Measurements from ENCODE around the gene USP37.

USP37 gene

GRCh38 chr2:218500501-218501060 lies 67.6 kb downstream of the USP37 start:
- Histone ChIP-seq H3K18ac (ENCODE audit: low read depth in 1 of 2, low read length in 2 of 2) (no peak overlapping the region), H2AK5ac (ENCODE audit: low read length, severe bottlenecking) (no peak overlapping the region), H3K27ac (ENCODE audit: low read length, poor library complexity, severe bottlenecking) (no peak overlapping the region), H3K9ac (ENCODE audit: low read length) (no peak overlapping the region), H3K79me1 (replicated peaks; ENCODE audit: low read length, poor library complexity, severe bottlenecking) (peaks cover 5% of the 10 kb centered on the region), H2BK5ac (ENCODE audit: low read depth, low read length, poor library complexity, severe bottlenecking) (no peak overlapping the region), H4K91ac (ENCODE audit: low read length) (no peak overlapping the region), H3K4ac (ENCODE audit: low read depth in 1 of 2, low read length in 2 of 2) (no peak overlapping the region), H2BK12ac (ENCODE audit: low read length in 2 of 2) (no peak overlapping the region), H3K23ac (ENCODE audit: low read length in 2 of 2) (no peak overlapping the region), H3K4me3 (ENCODE audit: insufficient read depth in 1 of 2, low read depth in 1 of 2, low read length in 2 of 2) (no peak overlapping the region), H2AFZ (ENCODE audit: low read depth, low read length) (no peak overlapping the region), H2BK120ac (ENCODE audit: low read depth, low read length) (no peak overlapping the region), H3K36me3 (ENCODE audit: control insufficient read depth in 1 of 2, insufficient read depth in 2 of 2, low read depth in 1 of 2, low read length in 2 of 2) (peaks cover 6 to 23% of the 10 kb centered on the region in 2 experiments), H3K4me2 (ENCODE audit: low read length, poor library complexity, severe bottlenecking) (no peak overlapping the region), H3K4me1 (ENCODE audit: control insufficient read depth, insufficient read depth, low read depth, low read length) (no peaks in the 10 kb centered on the region), H4K8ac (ENCODE audit: low read length) (no peak overlapping the region), H2BK15ac (ENCODE audit: low read depth, poor library complexity, severe bottlenecking) (no peak overlapping the region), H3K9me3 (ENCODE audit: control insufficient read depth, low read length) (no peaks in the 10 kb centered on the region), H3K14ac (ENCODE audit: low read length in 2 of 2) (no peak overlapping the region), H3K27me3 (ENCODE audit: control insufficient read depth in 1 of 2, insufficient read depth in 1 of 2, low read length in 2 of 2) (no peaks in the 10 kb centered on the region)
- over 99% methylated on average over 10 of the region's 10 CpGs for WGBS
- no peak for DNase-seq

GRCh38 chr2:218485986-218486667 lies 82.0 kb downstream of the USP37 start:
- Histone ChIP-seq H3K4me3 (ENCODE audit: insufficient read depth in 1 of 2, low read depth in 1 of 2, low read length in 2 of 2) (no peak overlapping the region), H2BK120ac (ENCODE audit: low read depth, low read length) (no peak overlapping the region), H3K9me3 (ENCODE audit: control insufficient read depth, low read length) (no peaks in the 10 kb centered on the region), H2AFZ (ENCODE audit: low read depth, low read length) (no peak overlapping the region), H3K4ac (ENCODE audit: low read depth in 1 of 2, low read length in 2 of 2) (no peak overlapping the region), H2BK15ac (ENCODE audit: low read depth, poor library complexity, severe bottlenecking) (no peak overlapping the region), H2BK5ac (ENCODE audit: low read depth, low read length, poor library complexity, severe bottlenecking) (no peak overlapping the region), H2AK5ac (ENCODE audit: low read length, severe bottlenecking) (no peak overlapping the region), H4K8ac (ENCODE audit: low read length) (no peak overlapping the region), H3K23ac (ENCODE audit: low read length in 2 of 2) (no peak overlapping the region), H3K4me1 (ENCODE audit: control insufficient read depth, insufficient read depth, low read depth, low read length) (no peaks in the 10 kb centered on the region), H3K14ac (ENCODE audit: low read length in 2 of 2) (no peak overlapping the region), H4K91ac (ENCODE audit: low read length) (no peak overlapping the region), H3K27ac (ENCODE audit: low read length, poor library complexity, severe bottlenecking) (no peak overlapping the region), H3K27me3 (ENCODE audit: control insufficient read depth in 1 of 2, insufficient read depth in 1 of 2, low read length in 2 of 2) (no peaks in the 10 kb centered on the region), H2BK12ac (ENCODE audit: low read length in 2 of 2) (no peak overlapping the region), H3K9ac (ENCODE audit: low read length) (no peak overlapping the region), H3K79me1 (replicated peaks; ENCODE audit: low read length, poor library complexity, severe bottlenecking) (peaks cover 2% of the 10 kb centered on the region), H3K36me3 (ENCODE audit: control insufficient read depth in 1 of 2, insufficient read depth in 2 of 2, low read depth in 1 of 2, low read length in 2 of 2) (peaks cover 9 to 59% of the 10 kb centered on the region in 2 experiments), H3K18ac (ENCODE audit: low read depth in 1 of 2, low read length in 2 of 2) (no peak overlapping the region), H3K4me2 (ENCODE audit: low read length, poor library complexity, severe bottlenecking) (no peak overlapping the region)
- no peak for DNase-seq
- 93% methylated on average over 4 of the region's 7 CpGs for WGBS

GRCh38 chr2:218482651-218483050 lies 85.5 kb downstream of the USP37 start:
- Histone ChIP-seq H3K18ac (ENCODE audit: low read depth in 1 of 2, low read length in 2 of 2) (no peak overlapping the region), H3K23ac (ENCODE audit: low read length in 2 of 2) (no peak overlapping the region), H2BK15ac (ENCODE audit: low read depth, poor library complexity, severe bottlenecking) (no peak overlapping the region), H3K27me3 (ENCODE audit: control insufficient read depth in 1 of 2, insufficient read depth in 1 of 2, low read length in 2 of 2) (no peaks in the 10 kb centered on the region), H3K4ac (ENCODE audit: low read depth in 1 of 2, low read length in 2 of 2) (no peak overlapping the region), H2BK5ac (ENCODE audit: low read depth, low read length, poor library complexity, severe bottlenecking) (no peak overlapping the region), H3K4me3 (ENCODE audit: insufficient read depth in 1 of 2, low read depth in 1 of 2, low read length in 2 of 2) (no peak overlapping the region), H3K14ac (ENCODE audit: low read length in 2 of 2) (no peak overlapping the region), H2BK12ac (ENCODE audit: low read length in 2 of 2) (no peak overlapping the region), H3K36me3 (ENCODE audit: control insufficient read depth in 1 of 2, insufficient read depth in 2 of 2, low read depth in 1 of 2, low read length in 2 of 2) (peaks cover 3 to 56% of the 10 kb centered on the region in 2 experiments), H3K27ac (ENCODE audit: low read length, poor library complexity, severe bottlenecking) (no peak overlapping the region), H2BK120ac (ENCODE audit: low read depth, low read length) (no peak overlapping the region), H2AK5ac (ENCODE audit: low read length, severe bottlenecking) (no peak overlapping the region), H3K9ac (ENCODE audit: low read length) (no peak overlapping the region), H4K91ac (ENCODE audit: low read length) (no peak overlapping the region), H3K9me3 (ENCODE audit: control insufficient read depth, low read length) (no peaks in the 10 kb centered on the region), H3K4me2 (ENCODE audit: low read length, poor library complexity, severe bottlenecking) (no peak overlapping the region), H3K4me1 (ENCODE audit: control insufficient read depth, insufficient read depth, low read depth, low read length) (no peaks in the 10 kb centered on the region), H2AFZ (ENCODE audit: low read depth, low read length) (no peak overlapping the region), H4K8ac (ENCODE audit: low read length) (no peak overlapping the region), H3K79me1 (replicated peaks; ENCODE audit: low read length, poor library complexity, severe bottlenecking) (peaks cover 3% of the 10 kb centered on the region)
- 90% methylated on average over 1 of the region's 1 CpG for WGBS
- no peak for DNase-seq

GRCh38 chr2:218479595-218479994 lies 88.6 kb downstream of the USP37 start:
- Histone ChIP-seq H2AK5ac (ENCODE audit: low read length, severe bottlenecking) (no peak overlapping the region), H3K23ac (ENCODE audit: low read length in 2 of 2) (no peak overlapping the region), H4K91ac (ENCODE audit: low read length) (no peak overlapping the region), H2BK5ac (ENCODE audit: low read depth, low read length, poor library complexity, severe bottlenecking) (no peak overlapping the region), H3K4me3 (ENCODE audit: insufficient read depth in 1 of 2, low read depth in 1 of 2, low read length in 2 of 2) (no peak overlapping the region), H3K18ac (ENCODE audit: low read depth in 1 of 2, low read length in 2 of 2) (no peak overlapping the region), H2BK15ac (ENCODE audit: low read depth, poor library complexity, severe bottlenecking) (no peak overlapping the region), H2AFZ (ENCODE audit: low read depth, low read length) (no peak overlapping the region), H3K27me3 (ENCODE audit: control insufficient read depth in 1 of 2, insufficient read depth in 1 of 2, low read length in 2 of 2) (no peaks in the 10 kb centered on the region), H3K4me1 (ENCODE audit: control insufficient read depth, insufficient read depth, low read depth, low read length) (no peaks in the 10 kb centered on the region), H2BK120ac (ENCODE audit: low read depth, low read length) (no peak overlapping the region), H4K8ac (ENCODE audit: low read length) (no peak overlapping the region), H3K14ac (ENCODE audit: low read length in 2 of 2) (no peak overlapping the region), H3K79me1 (replicated peaks; ENCODE audit: low read length, poor library complexity, severe bottlenecking) (peaks cover 6% of the 10 kb centered on the region), H3K9ac (ENCODE audit: low read length) (no peak overlapping the region), H3K9me3 (ENCODE audit: control insufficient read depth, low read length) (no peaks in the 10 kb centered on the region), H3K4me2 (ENCODE audit: low read length, poor library complexity, severe bottlenecking) (no peak overlapping the region), H3K36me3 (ENCODE audit: control insufficient read depth in 1 of 2, insufficient read depth in 2 of 2, low read depth in 1 of 2, low read length in 2 of 2) (peaks cover 7 to 50% of the 10 kb centered on the region in 2 experiments), H3K4ac (ENCODE audit: low read depth in 1 of 2, low read length in 2 of 2) (no peak overlapping the region), H3K27ac (ENCODE audit: low read length, poor library complexity, severe bottlenecking) (no peak overlapping the region), H2BK12ac (ENCODE audit: low read length in 2 of 2) (no peak overlapping the region)
- WGBS, result 97% methylated on average over 2 of the region's 2 CpGs
- DNase-seq, result no peak

Measured in mesenchymal stem cell (in vitro differentiated cells and primary cell).